ENCODE data around the gene PFN2.

Gene PFN2

DNA sequence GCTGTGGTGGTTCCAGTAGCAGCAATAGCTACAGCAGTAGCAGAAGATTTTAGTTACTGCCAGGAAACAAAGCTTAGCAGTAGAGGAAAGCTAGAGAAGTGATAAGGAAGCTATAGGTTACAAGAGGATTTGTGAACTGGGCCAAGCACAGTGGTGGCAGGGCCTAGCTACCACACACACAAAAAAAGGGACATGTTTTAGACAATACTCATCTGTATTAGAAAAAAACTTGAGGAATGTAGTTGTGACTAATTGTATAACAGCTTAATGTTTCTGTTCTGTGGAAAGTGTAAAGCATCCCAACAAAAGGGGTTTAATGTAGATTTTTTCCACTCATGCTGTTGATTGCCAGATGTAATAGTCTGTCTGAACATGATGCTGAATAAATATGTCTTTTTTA is 29.9 kb upstream of the PFN2 start:
- no peak overlapping the region for H3K27ac ChIP-seq (ENCODE audit: low read length)
- no peak overlapping the region for H3K4me3 ChIP-seq (ENCODE audit: low read depth in 1 of 2, low read length in 2 of 2)
- no peak overlapping the region for H3K4me2 ChIP-seq (ENCODE audit: insufficient read depth, low read length)
- ATAC-seq (ENCODE audit: insufficient read depth, low read depth) (no peak), DNase-seq (no peak)
- TF ChIP-seq, protein P1, sequence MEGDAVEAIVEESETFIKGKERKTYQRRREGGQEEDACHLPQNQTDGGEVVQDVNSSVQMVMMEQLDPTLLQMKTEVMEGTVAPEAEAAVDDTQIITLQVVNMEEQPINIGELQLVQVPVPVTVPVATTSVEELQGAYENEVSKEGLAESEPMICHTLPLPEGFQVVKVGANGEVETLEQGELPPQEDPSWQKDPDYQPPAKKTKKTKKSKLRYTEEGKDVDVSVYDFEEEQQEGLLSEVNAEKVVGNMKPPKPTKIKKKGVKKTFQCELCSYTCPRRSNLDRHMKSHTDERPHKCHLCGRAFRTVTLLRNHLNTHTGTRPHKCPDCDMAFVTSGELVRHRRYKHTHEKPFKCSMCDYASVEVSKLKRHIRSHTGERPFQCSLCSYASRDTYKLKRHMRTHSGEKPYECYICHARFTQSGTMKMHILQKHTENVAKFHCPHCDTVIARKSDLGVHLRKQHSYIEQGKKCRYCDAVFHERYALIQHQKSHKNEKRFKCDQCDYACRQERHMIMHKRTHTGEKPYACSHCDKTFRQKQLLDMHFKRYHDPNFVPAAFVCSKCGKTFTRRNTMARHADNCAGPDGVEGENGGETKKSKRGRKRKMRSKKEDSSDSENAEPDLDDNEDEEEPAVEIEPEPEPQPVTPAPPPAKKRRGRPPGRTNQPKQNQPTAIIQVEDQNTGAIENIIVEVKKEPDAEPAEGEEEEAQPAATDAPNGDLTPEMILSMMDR (IDR thresholded peaks at IDR 0.05; ENCODE audit: borderline replicate concordance, extremely low read depth, low read length, poor library complexity, severe bottlenecking) = no peak
- no peaks in the 10 kb centered on the region for H4K20me1 ChIP-seq (ENCODE audit: insufficient read depth, low read length)
- no peaks in the 10 kb centered on the region for H3K9me3 ChIP-seq (ENCODE audit: insufficient read depth, low read length, severe bottlenecking)
- H3K4me1 ChIP-seq (ENCODE audit: insufficient read depth, low read length) = no peaks in the 10 kb centered on the region
- no peak overlapping the region for H3K9ac ChIP-seq (ENCODE audit: low read depth, low read length)
- no peaks in the 10 kb centered on the region for H3K27me3 ChIP-seq (ENCODE audit: insufficient read depth, low read length, poor library complexity)
- no peak overlapping the region for H2AFZ ChIP-seq (ENCODE audit: low read depth, low read length)
- H3K36me3 ChIP-seq (ENCODE audit: insufficient read depth, low read length) = no peaks in the 10 kb centered on the region
- no peaks in the 10 kb centered on the region for H3K79me2 ChIP-seq (ENCODE audit: insufficient read depth, low read length)

DNA sequence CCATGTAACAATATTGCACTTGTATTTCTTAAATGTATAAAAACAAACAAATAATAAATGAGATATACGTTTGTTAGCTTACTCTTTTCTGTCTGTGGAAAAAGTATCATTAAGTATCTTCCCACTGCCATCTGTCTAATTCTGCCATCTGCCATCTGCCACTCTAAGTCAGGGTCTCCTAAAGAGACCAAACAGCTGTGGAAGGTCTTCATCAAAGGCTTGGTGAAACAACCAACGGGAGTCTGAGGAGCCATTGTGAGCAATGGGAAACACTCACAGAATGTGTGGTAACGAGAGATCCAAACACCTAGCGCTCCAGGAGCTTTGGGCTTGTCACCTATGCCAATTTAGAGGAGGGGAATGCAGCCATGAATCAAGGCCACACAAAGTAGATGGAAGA is 28.7 kb upstream of the PFN2 start:
- no peak for DNase-seq
- no peak overlapping the region for H3K27ac ChIP-seq (ENCODE audit: low read length)
- H3K9me3 ChIP-seq (ENCODE audit: insufficient read depth, low read length, severe bottlenecking) = peaks cover 5% of the 10 kb centered on the region
- H3K9ac ChIP-seq (ENCODE audit: low read depth, low read length) = no peak overlapping the region
- H3K36me3 ChIP-seq (ENCODE audit: insufficient read depth, low read length) = no peaks in the 10 kb centered on the region
- no peak overlapping the region for H3K4me2 ChIP-seq (ENCODE audit: insufficient read depth, low read length)
- TF ChIP-seq, protein P1 (IDR thresholded peaks at IDR 0.05; ENCODE audit: borderline replicate concordance, extremely low read depth, low read length, poor library complexity, severe bottlenecking) = no peak
- no peak for TF ChIP-seq EZH2 (IDR thresholded peaks at IDR 0.05; ENCODE audit: borderline replicate concordance, low read depth, low read length, severe bottlenecking)
- H3K4me3 ChIP-seq (ENCODE audit: low read depth in 1 of 2, low read length in 2 of 2) = no peak overlapping the region
- H3K79me2 ChIP-seq (ENCODE audit: insufficient read depth, low read length) = no peaks in the 10 kb centered on the region
- no peak for ATAC-seq (ENCODE audit: insufficient read depth, low read depth)
- no peaks in the 10 kb centered on the region for H3K4me1 ChIP-seq (ENCODE audit: insufficient read depth, low read length)
- H4K20me1 ChIP-seq (ENCODE audit: insufficient read depth, low read length) = no peaks in the 10 kb centered on the region
- H2AFZ ChIP-seq (ENCODE audit: low read depth, low read length) = no peak overlapping the region
- no peaks in the 10 kb centered on the region for H3K27me3 ChIP-seq (ENCODE audit: insufficient read depth, low read length, poor library complexity)

DNA sequence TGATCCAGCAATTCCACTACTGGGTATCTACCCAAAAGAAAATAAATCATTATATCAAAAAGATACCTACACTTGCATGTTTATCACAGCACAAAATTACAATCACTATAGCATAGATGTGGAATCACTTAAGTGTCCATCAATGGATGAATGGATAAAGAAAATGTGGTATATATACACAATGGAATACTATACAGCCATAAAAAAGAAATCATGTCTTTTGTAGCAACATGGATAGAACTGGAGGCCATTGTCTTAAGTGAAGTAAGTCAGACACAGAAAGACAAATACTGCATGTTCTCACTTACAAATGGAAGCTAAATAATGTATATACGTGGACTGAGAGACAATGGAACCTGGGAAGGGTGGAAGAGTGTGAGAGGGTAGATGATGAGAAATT is 28.3 kb upstream of the PFN2 start:
- no peak overlapping the region for H3K9ac ChIP-seq (ENCODE audit: low read depth, low read length)
- TF ChIP-seq, protein P1 (IDR thresholded peaks at IDR 0.05; ENCODE audit: borderline replicate concordance, extremely low read depth, low read length, poor library complexity, severe bottlenecking) = no peak
- no peak for TF ChIP-seq EZH2 (IDR thresholded peaks at IDR 0.05; ENCODE audit: borderline replicate concordance, low read depth, low read length, severe bottlenecking)
- no peak overlapping the region for H3K4me3 ChIP-seq (ENCODE audit: low read depth in 1 of 2, low read length in 2 of 2)
- no peak overlapping the region for H2AFZ ChIP-seq (ENCODE audit: low read depth, low read length)
- no peaks in the 10 kb centered on the region for H3K27me3 ChIP-seq (ENCODE audit: insufficient read depth, low read length, poor library complexity)
- H3K36me3 ChIP-seq (ENCODE audit: insufficient read depth, low read length) = no peaks in the 10 kb centered on the region
- H3K79me2 ChIP-seq (ENCODE audit: insufficient read depth, low read length) = no peaks in the 10 kb centered on the region
- DNase-seq = no peak
- H4K20me1 ChIP-seq (ENCODE audit: insufficient read depth, low read length) = no peaks in the 10 kb centered on the region
- H3K27ac ChIP-seq (ENCODE audit: low read length) = no peak overlapping the region
- no peak overlapping the region for H3K4me2 ChIP-seq (ENCODE audit: insufficient read depth, low read length)
- H3K4me1 ChIP-seq (ENCODE audit: insufficient read depth, low read length) = no peaks in the 10 kb centered on the region
- peaks cover 5% of the 10 kb centered on the region for H3K9me3 ChIP-seq (ENCODE audit: insufficient read depth, low read length, severe bottlenecking)
- ATAC-seq (ENCODE audit: insufficient read depth, low read depth) = no peak

DNA sequence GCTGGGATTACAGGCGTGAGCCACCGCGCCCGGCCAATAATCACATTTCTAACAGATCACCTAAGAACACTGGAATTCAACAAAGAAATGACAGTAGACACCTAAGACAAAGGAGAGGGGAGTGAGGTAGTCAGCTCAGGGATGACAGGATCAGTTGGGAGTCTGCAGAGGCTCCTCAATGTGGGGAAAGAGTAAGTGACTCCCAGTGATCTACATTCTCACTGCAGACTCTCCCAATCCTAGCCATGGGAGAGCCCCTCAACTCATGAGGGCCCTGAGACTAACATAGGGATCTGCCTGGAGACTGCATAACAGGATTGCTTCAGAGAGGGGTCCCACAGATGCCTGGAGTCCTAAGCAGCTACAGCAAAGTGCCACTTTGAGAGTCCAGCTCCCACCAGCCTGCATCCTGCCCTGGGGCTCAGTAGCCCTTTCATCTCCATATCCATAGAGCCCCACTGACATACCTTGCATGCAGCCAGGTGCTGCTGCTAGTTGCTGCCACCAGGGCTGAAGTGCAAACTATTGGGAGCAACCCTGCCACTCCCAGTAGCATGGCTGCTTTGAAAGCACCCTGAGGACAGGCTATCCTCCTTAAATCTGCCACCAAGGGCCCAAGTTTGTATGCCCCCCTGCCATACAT is 21.8 kb upstream of the PFN2 start:
- Histone ChIP-seq H3K4me2 (ENCODE audit: insufficient read depth, low read length) (no peak overlapping the region), H3K79me2 (ENCODE audit: insufficient read depth, low read length) (no peaks in the 10 kb centered on the region), H2AFZ (ENCODE audit: low read depth, low read length) (no peak overlapping the region), H3K27ac (ENCODE audit: low read length) (no peak overlapping the region), H3K9ac (ENCODE audit: low read depth, low read length) (no peak overlapping the region), H3K4me1 (ENCODE audit: insufficient read depth, low read length) (no peaks in the 10 kb centered on the region), H3K36me3 (ENCODE audit: insufficient read depth, low read length) (no peaks in the 10 kb centered on the region), H4K20me1 (ENCODE audit: insufficient read depth, low read length) (no peaks in the 10 kb centered on the region), H3K27me3 (ENCODE audit: insufficient read depth, low read length, poor library complexity) (no peaks in the 10 kb centered on the region), H3K4me3 (ENCODE audit: low read depth in 1 of 2, low read length in 2 of 2) (no peak overlapping the region), H3K9me3 (ENCODE audit: insufficient read depth, low read length, severe bottlenecking) (peaks cover 12% of the 10 kb centered on the region)
- no peak for DNase-seq
- TF ChIP-seq, protein P1 (IDR thresholded peaks at IDR 0.05; ENCODE audit: borderline replicate concordance, extremely low read depth, low read length, poor library complexity, severe bottlenecking) = no peak
- no peak for TF ChIP-seq EZH2 (IDR thresholded peaks at IDR 0.05; ENCODE audit: borderline replicate concordance, low read depth, low read length, severe bottlenecking)
- no peak for ATAC-seq (ENCODE audit: insufficient read depth, low read depth)
